HG02852 (cell line): ENCODE data around the gene SPATS2L.

Source experiments
- ATAC-seq: cut with Tn5 transposase; IDR thresholded peaks from one replicate; pipeline ENCODE4 v1.9.1; 2021; ENCODE audit warnings: mild to moderate bottlenecking, moderate library complexity; ENCODE audit not compliant: unreplicated experiment

Gene SPATS2L

GRCh38 chr2:200405599-200406298 lies 99.3 kb downstream of the SPATS2L start:
- ATAC-seq, result no peak

DNA sequence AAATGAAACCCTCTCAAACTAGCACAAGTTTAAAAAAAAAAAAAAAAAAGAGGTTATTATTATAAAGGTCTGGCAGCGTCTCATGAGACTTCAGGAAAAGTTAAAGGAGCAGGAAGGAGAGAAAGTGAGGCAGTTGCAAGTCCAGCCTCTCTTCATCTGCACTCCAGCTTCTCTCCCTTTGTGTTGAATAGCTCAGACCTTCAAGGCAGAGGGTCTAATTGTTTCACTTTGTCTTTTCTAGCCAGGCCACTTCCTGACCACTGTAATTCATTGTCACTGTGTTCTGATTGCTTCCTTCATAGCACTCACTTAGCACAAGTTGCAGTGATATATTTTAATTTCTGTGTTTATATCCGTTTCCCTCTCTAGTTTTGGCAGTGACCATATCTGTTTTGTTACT lies 99.9 kb downstream of the SPATS2L start:
- no peak for ATAC-seq

- ATAC-seq, result no peak
Observed at GRCh38 chr2:200408428-200409316, 102.2 kb downstream of the SPATS2L start.

DNA sequence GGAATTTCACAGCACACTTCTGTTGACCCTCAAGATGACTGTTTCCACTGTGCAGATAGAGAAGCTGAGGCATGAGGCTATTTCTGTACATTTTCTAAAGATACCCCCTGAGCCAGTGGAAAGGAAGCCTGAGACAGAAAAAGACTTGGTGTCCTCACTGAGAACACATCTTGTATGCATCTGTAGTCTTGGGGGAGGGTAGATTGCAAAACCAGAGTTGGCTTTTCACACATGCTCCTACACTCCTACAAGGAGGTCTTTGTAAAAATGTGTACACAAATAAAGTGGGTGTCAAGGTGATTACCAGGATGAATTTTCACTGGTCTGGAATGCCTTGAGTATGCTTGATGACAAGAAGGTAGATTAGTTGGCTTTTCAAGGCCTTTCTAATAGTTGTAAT lies 105.3 kb downstream of the SPATS2L start:
- ATAC-seq, result no peak

- ATAC-seq, result no peak
Observed at GRCh38 chr2:200414367-200414766, 107.9 kb downstream of the SPATS2L start.

- no peak for ATAC-seq
Observed at GRCh38 chr2:200415455-200415854, 109.0 kb downstream of the SPATS2L start.

DNA sequence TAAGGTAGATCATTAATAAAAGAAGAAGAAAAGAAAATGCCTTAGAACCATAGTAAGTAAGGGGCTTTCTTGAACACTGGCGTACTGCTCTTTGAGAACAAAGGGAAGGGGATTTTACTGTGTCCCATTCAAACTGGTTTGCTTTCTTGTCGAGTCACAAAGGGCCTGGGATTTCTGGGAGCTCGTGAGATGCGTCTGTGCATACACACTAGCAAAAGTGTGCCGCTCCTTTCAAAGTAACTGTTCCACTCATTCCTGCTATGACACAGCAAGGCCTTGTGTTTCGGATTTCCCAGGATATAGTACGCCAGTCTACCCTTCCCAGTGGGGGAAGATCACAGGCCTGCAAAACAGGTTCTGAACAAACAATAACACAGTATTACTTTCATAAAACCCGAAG lies 110.4 kb downstream of the SPATS2L start:
- no peak for ATAC-seq

- ATAC-seq, result no peak
Observed at GRCh38 chr2:200417366-200417765, 110.9 kb downstream of the SPATS2L start.

DNA sequence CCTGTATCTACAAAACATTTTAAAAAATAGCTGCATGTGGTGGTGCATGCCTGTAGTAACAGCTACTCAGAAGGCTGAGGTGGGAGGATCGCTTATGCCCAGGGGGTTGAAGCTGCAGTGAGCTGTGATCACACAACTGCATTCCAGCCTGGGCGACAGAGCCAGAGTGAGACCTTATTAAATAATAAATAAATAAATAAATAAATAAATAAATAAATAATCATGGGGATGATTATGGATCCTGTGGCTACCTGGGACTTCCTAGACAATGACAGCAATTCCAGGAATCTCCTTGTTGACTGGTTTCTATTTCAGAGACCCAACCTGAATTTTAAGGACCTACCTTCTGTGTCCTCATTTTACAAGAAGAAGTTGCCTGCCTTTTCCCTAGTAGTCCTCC lies 111.9 kb downstream of the SPATS2L start:
- ATAC-seq, result no peak

- ATAC-seq, result no peak
Observed at GRCh38 chr2:200419325-200419724, 112.8 kb downstream of the SPATS2L start.

DNA sequence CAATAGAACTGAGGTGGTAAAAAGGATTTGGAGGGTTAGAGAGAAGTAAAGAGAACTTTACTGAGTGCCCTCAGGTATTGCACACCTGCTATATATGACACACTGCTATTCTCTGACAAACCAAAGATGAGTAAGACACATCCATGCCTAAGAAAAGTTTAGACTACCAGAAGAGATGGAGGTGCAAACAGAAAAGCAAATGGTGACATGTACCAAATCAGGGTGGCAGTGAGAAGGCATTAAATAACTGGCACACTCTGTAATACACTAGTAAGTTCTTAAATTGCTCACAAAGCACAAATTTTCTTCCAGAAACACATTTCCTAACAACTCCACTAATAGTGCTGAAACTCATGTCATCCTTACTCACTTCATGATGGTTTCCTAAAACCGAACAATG lies 114.8 kb downstream of the SPATS2L start:
- ATAC-seq, result no peak

GRCh38 chr2:200422071-200422470 lies 115.6 kb downstream of the SPATS2L start:
- no peak for ATAC-seq

- ATAC-seq, result no peak
Observed at GRCh38 chr2:200422532-200423261, 116.2 kb downstream of the SPATS2L start.

- no peak for ATAC-seq
Observed at GRCh38 chr2:200423541-200423940, 117.0 kb downstream of the SPATS2L start.

DNA sequence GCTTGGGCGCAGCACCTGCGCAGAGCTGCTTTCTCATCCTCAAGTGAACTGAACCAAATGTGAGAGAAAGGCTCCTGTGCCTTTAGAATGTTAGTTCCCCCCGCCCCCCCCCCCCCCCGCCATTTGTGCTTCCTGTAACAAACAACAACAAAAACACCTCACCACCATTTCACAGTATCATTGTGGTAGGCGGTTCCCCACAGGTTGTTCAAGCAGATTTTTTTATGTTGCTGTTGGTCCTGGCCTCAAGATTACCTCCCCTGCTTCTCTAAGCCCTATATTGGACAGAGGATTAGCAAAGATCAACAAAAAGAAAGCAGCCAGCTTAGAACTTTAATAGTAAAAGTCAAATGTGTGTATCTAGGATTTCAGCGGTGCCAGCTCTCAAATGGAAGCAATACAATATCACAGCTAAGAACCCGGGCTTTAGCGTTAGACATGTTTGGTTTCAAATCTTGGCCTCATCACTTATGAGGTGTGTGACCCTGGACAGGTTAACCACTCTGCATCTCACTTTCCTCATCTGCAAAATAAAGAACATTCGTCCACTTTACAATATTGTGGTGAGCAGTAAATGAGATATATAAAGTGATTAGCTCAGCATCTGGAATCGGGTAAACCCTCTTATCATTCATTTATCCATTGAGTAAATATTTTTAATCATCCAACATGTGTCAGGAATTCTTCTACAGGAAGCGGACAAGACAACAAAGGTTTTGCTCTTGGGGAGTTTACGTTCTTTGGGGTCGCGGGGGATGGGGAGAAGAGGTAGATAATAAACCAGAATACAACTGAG lies 118.7 kb downstream of the SPATS2L start:
- ATAC-seq, result no peak

DNA sequence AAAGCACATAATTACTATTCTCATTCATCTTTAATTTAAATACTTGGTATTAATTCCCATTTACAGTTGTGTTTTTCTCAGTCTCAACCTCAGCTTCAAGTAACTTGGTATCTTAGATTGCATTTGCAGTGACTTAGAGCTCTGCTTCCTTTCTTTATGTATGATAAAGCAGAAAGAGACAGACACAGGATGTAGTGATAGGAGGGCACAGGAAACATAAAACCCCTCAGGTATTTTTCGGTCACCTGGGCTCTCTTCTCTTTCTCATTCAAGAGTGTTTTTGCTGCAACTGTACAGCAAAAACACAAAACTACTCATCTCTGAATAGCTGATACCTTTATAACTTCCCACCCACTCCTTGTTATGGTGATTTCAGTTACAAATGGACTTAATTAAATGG lies 120.3 kb downstream of the SPATS2L start:
- no peak for ATAC-seq

DNA sequence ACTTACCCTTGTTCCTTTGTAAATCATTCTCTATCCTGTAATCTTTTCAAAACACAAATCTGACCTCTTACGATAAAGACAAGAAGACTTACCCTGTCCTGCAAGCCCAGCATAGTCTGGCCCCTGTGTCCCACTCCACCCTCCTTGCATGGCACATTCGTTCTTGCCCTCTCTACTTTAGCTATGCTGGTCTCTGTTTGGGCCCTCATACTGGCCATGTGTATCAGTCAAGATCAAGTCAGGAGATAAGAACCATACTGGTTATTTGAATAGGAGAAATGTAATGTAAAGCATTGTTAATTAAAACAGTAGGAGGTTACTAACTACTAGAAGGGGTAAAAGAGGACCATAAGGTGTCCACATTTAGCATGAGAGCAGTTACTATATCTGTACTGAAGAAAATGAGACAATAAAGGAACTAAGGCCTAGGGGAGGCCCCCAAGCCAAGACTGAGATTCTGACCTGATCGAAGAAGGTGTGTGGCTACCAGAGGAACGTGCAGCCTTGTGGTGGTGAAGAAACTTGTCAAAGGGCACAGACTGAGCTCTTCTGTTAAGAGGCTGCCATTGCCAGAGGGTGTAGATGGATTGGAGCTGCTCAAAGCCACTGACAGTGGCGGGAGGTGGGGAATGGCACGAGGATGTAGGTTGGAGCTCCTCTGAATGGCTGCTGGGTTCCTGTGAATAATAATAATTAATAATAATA lies 122.6 kb downstream of the SPATS2L start:
- peak; percentile 73 for ATAC-seq

GRCh38 chr2:200430017-200430416 lies 123.5 kb downstream of the SPATS2L start:
- no peak for ATAC-seq

DNA sequence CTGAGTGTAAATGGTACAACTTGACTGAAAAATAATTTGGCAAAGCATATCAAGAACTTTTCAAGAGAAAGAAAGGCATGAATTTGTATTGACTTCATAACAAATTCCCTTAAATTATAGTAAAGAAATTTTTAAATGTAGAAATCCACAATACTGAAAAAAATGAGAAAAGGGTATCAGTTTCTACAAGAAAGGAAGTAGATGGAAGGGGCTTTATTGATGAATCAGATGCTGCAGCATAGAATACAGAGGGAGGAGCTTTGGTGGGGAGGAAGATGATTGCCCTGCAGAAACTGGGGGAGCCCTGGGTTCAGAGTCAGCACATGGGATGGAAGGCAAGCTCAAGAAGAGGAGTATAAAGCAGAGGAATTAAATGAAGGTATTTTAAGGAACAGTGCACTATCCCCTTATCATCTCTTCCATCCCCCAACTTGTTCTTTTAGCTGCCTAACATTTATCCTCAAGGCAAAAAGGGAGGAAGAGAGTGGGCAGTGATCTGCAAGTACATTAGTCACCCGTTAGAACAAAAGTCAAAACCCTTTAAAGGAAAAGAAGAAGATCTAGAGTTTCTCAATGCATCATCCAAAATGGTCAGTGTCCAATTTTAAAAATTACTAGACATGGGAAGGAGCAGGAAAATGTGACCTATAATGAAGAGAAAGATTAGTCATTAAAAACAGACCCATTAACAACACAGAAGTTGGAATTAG lies 125.7 kb downstream of the SPATS2L start:
- no peak for ATAC-seq

DNA sequence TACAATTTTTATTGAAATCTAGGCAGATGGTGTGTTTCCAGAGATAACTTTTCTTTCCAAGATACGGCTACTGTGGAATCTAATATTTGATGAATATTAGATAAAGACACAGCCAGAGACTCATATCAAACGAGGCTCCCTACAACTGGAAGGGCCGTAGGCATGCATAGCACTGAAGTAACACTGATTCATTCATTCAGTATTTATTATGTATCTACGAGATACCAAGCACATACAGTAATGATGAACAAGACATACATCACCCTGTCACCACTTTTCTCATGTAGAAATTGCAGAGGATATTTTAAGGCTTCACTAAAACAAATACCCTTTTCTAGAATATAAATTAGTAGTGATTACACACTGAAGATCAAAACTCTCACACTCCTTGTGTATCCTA lies 128.9 kb downstream of the SPATS2L start:
- no peak for ATAC-seq
